Body of pancreas (tissue), 4 donors: ENCODE results near the gene IL1B. TPM values are rescaled to one million over a fixed set of nuclear protein-coding genes. Genes with fewer than 3 reads are reported as not detected.
"Not testable (repeated sequence)": the region's sequence is repeated elsewhere in the genome, so short reads cannot be mapped to it uniquely, and the experiment has no call there.

Experiments used
- ATAC-seq: fragments of 150-250 bp; one replicate; pipeline ENCODE4 v1.9.1; 2016
- DNase-seq, 4 donors: peaks; one replicate each; pipeline ENCODE4 v3.0.0-alpha.2; 2019
- H3K27ac ChIP-seq, 4 donors: fragments of 200-600 bp; sonication (generic); 1 replicate in 3 of 4; 2 replicates in 1 of 4; pipeline versions ENCODE4 v1.5.1 to v1.6.1; 2016 to 2019; ENCODE audit warnings: mild to moderate bottlenecking in 1 of 4, mixed read lengths in 1 of 4, moderate library complexity in 1 of 4
- H3K27me3 ChIP-seq, 2 donors: fragments of 200-600 bp; sonication (generic); one replicate each; pipeline ENCODE4 v1.6.0; 2016; ENCODE audit warnings: mild to moderate bottlenecking in 1 of 2
- H3K36me3 ChIP-seq, 2 donors: fragments of 200-600 bp; sonication (generic); replicated peaks in 1 of 2; 2 replicates each; pipeline ENCODE4 v1.5.1; 2016; ENCODE audit warnings: low read depth in 2 of 2; ENCODE audit not compliant: insufficient read depth in 1 of 2
- H3K4me1 ChIP-seq: fragments of 200-600 bp; sonication (generic); one replicate; pipeline ENCODE4 v1.6.0; 2016
- H3K4me3 ChIP-seq, 2 donors: fragments of 200-600 bp; sonication (generic); 1 replicate in 1 of 2; 2 replicates in 1 of 2; pipeline ENCODE4 v1.5.1; 2016 to 2019
- H3K9me3 ChIP-seq, 3 donors: fragments of 200-600 bp; sonication (generic); 1 replicate in 2 of 3; 2 replicates in 1 of 3; pipeline ENCODE4 v1.5.1; 2016
- CTCF ChIP-seq, 7 experiments: fragments of 450-650 bp in 4 of 7; fragments of 200-600 bp in 3 of 7; sonication (generic) in 3 of 7; IDR thresholded peaks; one replicate each; pipeline ENCODE4 v1.5.1; 2016 to 2019; ENCODE audit warnings: antibody characterized with exemption in 7 of 7
- POLR2A ChIP-seq, 3 donors: fragments of 450-650 bp; IDR thresholded peaks; one replicate each; pipeline ENCODE4 v1.6.1; 2016; ENCODE audit warnings: antibody characterized with exemption in 3 of 3, mild to moderate bottlenecking in 2 of 3
- WGBS, 2 donors: methylation state at CpG; one replicate each; pipeline ENCODE4 v1.1.5; 2017; 5-methylcytosine and 5-hydroxymethylcytosine counted together
- intact Hi-C: fragments of 100-400 bp; cut with DNase I; formaldehyde crosslinking; loops from one replicate; pipeline ENCODE4 v1.15.1; 2023
- total RNA-seq, 2 donors: library from RNA; depleted of rRNA; stranded (reverse); fragments of >200 nt; gene quantifications; one replicate each; pipeline ENCODE4 v1.1.0, GENCODE V29; 2016

The IL1B gene
- total RNA-seq, 2 donors from 2014 or later, result 1.3 to 2.6 TPM

GRCh38 chr2:112869258-112869842, 32.8 kb upstream of the IL1B start:
- H3K36me3 ChIP-seq, result no peaks in the 10 kb centered on the region
- 31 to 40% methylated on average over 7 of the region's 7 CpGs for WGBS, 2 donors
- H3K4me3 ChIP-seq, result no peak overlapping the region
- intact Hi-C loops, result no loop called here
- H3K27ac ChIP-seq, result no peak overlapping the region
- no peaks in the 10 kb centered on the region for H3K27me3 ChIP-seq
- DNase-seq (peak; percentile 39 to 76 (median 60)), ATAC-seq (peak; percentile 50)
- no peak for TF ChIP-seq POLR2A (IDR thresholded peaks at IDR 0.05)
- TF ChIP-seq CTCF (IDR thresholded peaks at IDR 0.05), result no peak
- no peaks in the 10 kb centered on the region for H3K9me3 ChIP-seq
- H3K4me1 ChIP-seq, result no peaks in the 10 kb centered on the region

- H3K9me3 ChIP-seq, result no peaks in the 10 kb centered on the region
- no peak overlapping the region for H3K27ac ChIP-seq
- H3K4me3 ChIP-seq, result no peak overlapping the region
- no peaks in the 10 kb centered on the region for H3K27me3 ChIP-seq
- DNase-seq (no peak), ATAC-seq (no peak)
- H3K36me3 ChIP-seq, result no peaks in the 10 kb centered on the region
- TF ChIP-seq POLR2A (IDR thresholded peaks at IDR 0.05) (no peak), CTCF (IDR thresholded peaks at IDR 0.05) (no peak)
- 68 to 72% methylated on average over 7 of the region's 7 CpGs for WGBS, 2 donors
- intact Hi-C loops, result no loop called here
- no peaks in the 10 kb centered on the region for H3K4me1 ChIP-seq
Observed at GRCh38 chr2:112867701-112868631, 31.4 kb upstream of the IL1B start.

GRCh38 chr2:112866128-112866835, 29.7 kb upstream of the IL1B start:
- H3K27ac ChIP-seq, result no peak overlapping the region
- ATAC-seq, result no peak
- 80 to 85% methylated on average over 8 of the region's 8 CpGs for WGBS, 2 donors
- H3K36me3 ChIP-seq, result no peaks in the 10 kb centered on the region
- DNase-seq, result no peak
- H3K27me3 ChIP-seq, result no peaks in the 10 kb centered on the region
- intact Hi-C loops, result no loop called here
- no peaks in the 10 kb centered on the region for H3K9me3 ChIP-seq
- no peaks in the 10 kb centered on the region for H3K4me1 ChIP-seq
- TF ChIP-seq POLR2A (IDR thresholded peaks at IDR 0.05), result no peak
- no peak for TF ChIP-seq CTCF (IDR thresholded peaks at IDR 0.05)
- H3K4me3 ChIP-seq, result no peak overlapping the region

- TF ChIP-seq POLR2A (IDR thresholded peaks at IDR 0.05) (no peak), CTCF (IDR thresholded peaks at IDR 0.05) (no peak)
- H3K4me3 ChIP-seq, result no peak overlapping the region
- H3K27ac ChIP-seq, result no peak overlapping the region
- no peaks in the 10 kb centered on the region for H3K9me3 ChIP-seq
- intact Hi-C loops, result no loop called here
- DNase-seq, result no peak
- no peaks in the 10 kb centered on the region for H3K4me1 ChIP-seq
- H3K36me3 ChIP-seq, result no peaks in the 10 kb centered on the region
- H3K27me3 ChIP-seq, result no peaks in the 10 kb centered on the region
- ATAC-seq, result no peak
- 71 to 78% methylated on average over 1 of the region's 1 CpG for WGBS, 2 donors
Observed at GRCh38 chr2:112864072-112864471, 27.5 kb upstream of the IL1B start.

DNA sequence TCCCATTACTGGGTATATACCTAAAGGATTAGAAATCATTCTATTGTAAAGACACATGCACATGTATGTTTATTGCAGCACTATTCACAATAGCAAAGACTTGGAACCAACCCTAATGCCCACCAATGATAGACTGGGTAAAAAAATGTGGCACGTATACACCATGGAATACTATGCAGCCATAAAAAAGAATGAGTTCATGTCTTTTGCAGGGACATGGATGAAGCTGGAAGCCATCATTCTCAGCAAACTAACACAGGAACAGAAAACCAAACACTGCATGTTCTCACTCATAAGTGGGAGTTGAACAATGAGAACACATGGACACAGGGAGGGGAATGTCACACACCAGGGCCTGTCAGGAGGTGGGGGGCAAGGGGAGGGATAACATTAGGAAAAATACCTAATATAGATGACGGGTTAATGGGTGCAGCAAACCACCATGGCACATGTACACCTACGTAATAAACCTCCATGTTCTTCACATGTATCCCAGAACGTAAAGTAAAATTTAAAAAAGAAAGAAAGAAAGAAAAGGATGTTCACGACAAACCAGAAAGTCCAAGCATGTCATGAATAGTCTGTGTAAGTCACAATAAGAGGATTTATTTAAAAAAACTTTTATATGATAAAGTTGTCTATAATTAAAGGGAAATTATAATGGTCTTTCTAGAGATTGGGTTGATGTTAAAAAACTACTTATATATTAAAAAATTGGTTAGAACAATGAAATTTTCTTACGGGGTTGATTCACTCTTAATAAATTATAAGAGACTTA, 23.0 kb upstream of the IL1B start:
- H3K4me3 ChIP-seq, DNase-seq, H3K36me3 ChIP-seq, H3K27me3 ChIP-seq, H3K9me3 ChIP-seq, intact Hi-C loops, H3K4me1 ChIP-seq, ATAC-seq, H3K27ac ChIP-seq: not testable (repeated sequence)
- WGBS, 2 donors, result 69 to 71% methylated on average over 6 of the region's 6 CpGs
